ENCODE data around the gene GNG11.

GNG11 gene

DNA sequence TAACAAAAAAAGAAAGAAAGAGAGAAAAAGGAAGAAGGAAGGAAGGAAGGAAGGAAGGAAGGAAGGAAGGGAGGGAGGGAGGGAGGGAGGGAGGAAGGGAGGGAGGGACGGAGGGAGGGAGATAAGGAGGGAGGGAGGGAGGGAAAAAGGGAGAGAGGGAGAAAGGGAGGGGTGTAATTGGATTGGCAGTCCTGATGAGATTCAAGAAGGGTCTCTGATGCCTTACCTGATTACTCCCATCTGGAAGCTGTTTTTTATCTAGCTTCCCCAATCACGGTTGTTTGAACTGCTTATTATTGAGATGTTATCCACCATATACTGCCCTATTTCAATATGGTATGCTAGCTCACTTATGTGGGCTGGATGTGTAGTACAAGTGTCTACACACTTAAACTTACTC is 27.3 kb downstream of the GNG11 start:
- DNase-seq = no peak

DNA sequence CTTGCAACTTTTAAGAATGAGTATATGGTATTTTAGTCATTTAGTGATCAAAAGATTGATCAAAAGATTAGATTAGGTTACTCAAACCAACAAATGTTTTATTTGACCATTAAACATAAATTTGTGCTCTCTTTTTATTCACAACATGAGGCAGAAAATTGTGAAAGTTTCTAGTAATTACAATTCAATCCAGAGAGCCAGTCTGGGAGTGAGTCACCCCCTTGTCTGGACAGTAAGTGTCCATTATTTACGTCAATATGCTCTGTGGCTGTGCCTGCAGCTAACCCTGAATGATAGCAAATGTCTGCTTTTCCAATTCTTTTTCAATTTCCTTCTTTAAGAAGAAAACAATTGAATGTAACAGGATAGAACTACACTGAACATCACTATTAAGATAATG is 27.9 kb downstream of the GNG11 start:
- no peak for DNase-seq

GRCh38 chr7:93955304-93955703 is 33.8 kb downstream of the GNG11 start:
- DNase-seq = no peak

- no peak for DNase-seq
Observed at GRCh38 chr7:93957767-93958166, 36.2 kb downstream of the GNG11 start.

- DNase-seq = no peak
Observed at GRCh38 chr7:93958216-93958615, 36.7 kb downstream of the GNG11 start.

DNA sequence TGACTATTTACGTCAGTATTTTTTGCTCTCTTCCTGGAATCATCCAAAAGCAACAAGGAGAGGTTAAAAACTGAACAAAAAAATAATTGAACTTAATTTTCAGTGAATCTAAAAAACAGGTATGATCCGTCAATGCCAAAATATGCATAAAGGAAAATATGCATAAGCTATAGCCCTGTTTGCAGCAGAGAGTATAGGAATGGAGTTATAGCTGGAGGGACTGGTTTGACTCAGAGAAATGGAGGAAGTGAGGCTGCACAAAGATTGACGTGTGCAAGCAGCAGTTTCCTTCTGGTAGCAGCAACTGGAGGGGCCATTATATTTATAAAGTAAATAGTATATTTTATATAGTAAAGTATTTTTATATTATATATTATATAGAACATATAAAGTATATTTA is 37.1 kb downstream of the GNG11 start:
- DNase-seq = peak in 1 of 5 experiments; percentile 2

DNA sequence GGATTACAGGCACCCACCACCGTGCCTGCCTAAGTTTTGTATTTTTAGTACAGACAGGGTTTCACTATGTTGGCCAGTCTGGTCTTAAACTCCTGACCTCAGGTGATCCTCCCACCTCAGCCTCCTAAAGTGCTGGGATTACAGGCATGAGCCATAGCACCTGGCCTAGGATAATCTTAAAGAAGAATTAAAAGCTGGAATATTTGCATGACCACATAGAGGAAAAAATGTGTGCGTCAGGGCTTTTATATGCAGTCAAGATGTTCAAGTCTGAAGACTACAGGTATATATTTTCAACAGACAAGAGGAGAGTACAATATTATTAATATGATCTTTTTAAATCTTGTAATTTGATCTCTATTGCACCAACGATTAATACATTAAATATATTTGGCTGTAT is 39.5 kb downstream of the GNG11 start:
- no peak for DNase-seq

- no peak for DNase-seq
Observed at GRCh38 chr7:93964262-93964661, 42.7 kb downstream of the GNG11 start.

DNA sequence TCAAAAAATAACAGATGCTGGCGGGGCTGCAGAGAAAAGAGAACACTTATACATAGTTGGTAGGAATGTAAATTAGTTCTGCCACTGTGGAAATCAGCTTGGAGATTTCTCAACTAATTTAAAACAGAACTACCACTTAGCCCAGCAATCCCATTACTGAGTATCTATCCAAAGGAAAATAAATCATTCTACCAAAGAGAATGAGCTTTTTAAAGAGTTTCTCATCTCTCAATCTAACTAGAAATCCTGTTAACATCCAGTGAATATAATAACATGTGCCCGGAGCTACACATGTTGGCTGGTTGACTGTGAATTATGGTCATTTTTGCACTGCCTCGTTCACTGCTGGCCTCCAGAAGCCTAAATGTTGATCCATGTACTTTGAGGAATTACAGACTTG is 43.3 kb downstream of the GNG11 start:
- no peak for DNase-seq

DNA sequence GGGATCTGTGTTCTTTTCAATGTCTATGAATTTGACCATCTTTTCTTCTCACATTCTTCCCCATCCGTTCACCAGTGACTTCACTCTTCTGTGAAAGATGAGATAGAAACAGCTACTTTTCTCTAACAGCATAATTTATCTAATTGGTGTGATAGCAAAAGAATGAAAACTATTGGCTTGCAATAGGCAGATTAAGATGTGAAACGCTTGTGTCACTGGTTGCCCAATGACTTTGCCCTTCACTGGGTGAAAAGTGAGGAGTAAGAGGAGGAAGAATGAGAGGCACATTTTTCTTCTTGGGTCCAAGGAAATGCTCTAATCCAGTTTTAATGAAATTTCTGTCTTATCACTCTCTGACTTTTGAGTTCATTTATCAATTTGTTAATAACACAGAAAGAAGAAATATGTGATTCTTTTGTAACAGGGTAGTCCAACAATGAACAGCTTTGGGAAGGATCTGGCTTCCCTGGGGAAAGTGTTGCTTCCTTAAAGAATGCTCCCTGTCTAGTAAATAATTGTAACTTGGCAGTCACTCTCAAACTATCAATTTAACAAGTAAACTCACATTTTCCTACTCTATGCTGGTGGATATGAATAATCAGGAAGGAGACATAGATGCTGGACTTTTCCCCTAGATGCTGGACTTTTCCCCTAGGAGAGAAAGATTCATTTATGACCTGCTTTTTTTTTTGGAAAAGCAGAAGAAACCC is 47.5 kb downstream of the GNG11 start:
- no peak for DNase-seq

- no peak for DNase-seq
Observed at GRCh38 chr7:93972029-93972725, 50.6 kb downstream of the GNG11 start.

- no peak for DNase-seq
Observed at GRCh38 chr7:93973134-93973533, 51.6 kb downstream of the GNG11 start.

GRCh38 chr7:93977211-93977950 is 55.8 kb downstream of the GNG11 start:
- no peak for DNase-seq
